Common myeloid progenitor, CD34-positive (primary cell): ENCODE results near the gene CCDC136.

Experiments
- CTCF ChIA-PET: fragments of 350-600 bp; sonication (Branson Sonifier 250); formaldehyde crosslinking; loops from one replicate; lab custom pipeline; 2021; ENCODE audit warnings: antibody characterized with exemption; lab: Charles Lee
- POLR2A ChIA-PET: fragments of 350-600 bp; sonication (Branson Sonifier 250); formaldehyde crosslinking; loops from one replicate; lab custom pipeline; 2021; ENCODE audit warnings: antibody characterized with exemption; lab: Charles Lee
- DNase-seq, 3 donors: peaks; one replicate each; pipeline versions ENCODE4 v3.0.0 to v3.0.0-alpha.2; 2013
- H3K27ac ChIP-seq, 2 experiments: 1 replicate in 1 of 2; 2 replicates in 1 of 2; pipeline ENCODE4 v1.7.0; 2013; ENCODE audit warnings: inconsistent platforms in 2 of 2, low read length in 2 of 2, mild to moderate bottlenecking in 2 of 2, low read depth in 1 of 2, moderate library complexity in 1 of 2; ENCODE audit not compliant: severe bottlenecking in 2 of 2, insufficient read depth in 1 of 2, poor library complexity in 1 of 2
- H3K27me3 ChIP-seq, 5 experiments: replicated peaks in 2 of 5; 1 replicate in 3 of 5; 2 replicates in 2 of 5; pipeline versions ENCODE4 v1.6.1 to v1.7.0; 2013; ENCODE audit warnings: low read length in 4 of 5, mild to moderate bottlenecking in 2 of 5, moderate library complexity in 2 of 5, inconsistent platforms in 1 of 5; ENCODE audit not compliant: insufficient read depth in 5 of 5, control insufficient read depth in 4 of 5
- H3K36me3 ChIP-seq, 4 experiments: 1 replicate in 2 of 4; 2 replicates in 2 of 4; pipeline versions ENCODE4 v1.6.1 to v1.7.0; 2013; ENCODE audit warnings: low read length in 3 of 4, control low read depth in 1 of 4, mild to moderate bottlenecking in 1 of 4; ENCODE audit not compliant: control insufficient read depth in 4 of 4, insufficient read depth in 4 of 4
- H3K4me1 ChIP-seq, 4 experiments: 1 replicate in 3 of 4; 2 replicates in 1 of 4; pipeline versions ENCODE4 v1.6.1 to v1.7.1; 2013; ENCODE audit warnings: low read length in 3 of 4, mild to moderate bottlenecking in 3 of 4, control low read depth in 1 of 4, inconsistent platforms in 1 of 4, moderate library complexity in 1 of 4; ENCODE audit not compliant: control insufficient read depth in 4 of 4, insufficient read depth in 4 of 4; ENCODE audit errors: control extremely low read depth in 1 of 4
- H3K4me3 ChIP-seq, 7 experiments: 1 replicate in 4 of 7; 2 replicates in 3 of 7; pipeline versions ENCODE4 v1.5.1 to v1.7.0; 2013; ENCODE audit warnings: mild to moderate bottlenecking in 7 of 7, low read length in 6 of 7, moderate library complexity in 6 of 7, inconsistent platforms in 2 of 7, low read depth in 2 of 7, control low read depth in 1 of 7; ENCODE audit not compliant: insufficient read depth in 4 of 7, control insufficient read depth in 1 of 7; ENCODE audit errors: extremely low read depth in 1 of 7
- H3K9me3 ChIP-seq, 5 experiments: 1 replicate in 4 of 5; 2 replicates in 1 of 5; pipeline versions ENCODE4 v1.6.1 to v1.7.1; 2013; ENCODE audit warnings: low read length in 4 of 5, mild to moderate bottlenecking in 2 of 5, inconsistent platforms in 1 of 5, low read depth in 1 of 5, moderate library complexity in 1 of 5; ENCODE audit not compliant: control insufficient read depth in 4 of 5, insufficient read depth in 2 of 5; ENCODE audit errors: control extremely low read depth in 1 of 5
- WGBS: methylation state at CpG from one replicate; pipeline ENCODE4 v1.1.5; 2013; ENCODE audit not compliant: insufficient coverage; 5-methylcytosine and 5-hydroxymethylcytosine counted together

The CCDC136 gene

GRCh38 chr7:128840326-128841170 lies 48.8 kb downstream of the CCDC136 start:
- H3K4me1 ChIP-seq = peaks cover 0 to 6% (median 2%) of the 10 kb centered on the region in 4 experiments
- H3K27me3 ChIP-seq = no peaks in the 10 kb centered on the region
- H3K36me3 ChIP-seq = no peaks in the 10 kb centered on the region
- CTCF ChIA-PET = interaction anchor here (1.0 to 8.1 kb wide), 7 partner anchors 8 to 46 kb away, joined by 3 to 83 read pairs (median 4); no protein-coding TSS in a partner anchor
- no peak overlapping the region for H3K27ac ChIP-seq
- H3K4me3 ChIP-seq = no peak overlapping the region
- WGBS = 97% methylated on average over 20 of the region's 23 CpGs
- no peaks in the 10 kb centered on the region for H3K9me3 ChIP-seq
- POLR2A ChIA-PET = no interaction called here
- DNase-seq = no peak

- H3K4me1 ChIP-seq = peaks cover 0 to 6% (median 2%) of the 10 kb centered on the region in 4 experiments
- 94% methylated on average over 14 of the region's 17 CpGs for WGBS
- DNase-seq = no peak
- no peaks in the 10 kb centered on the region for H3K36me3 ChIP-seq
- H3K27me3 ChIP-seq = no peaks in the 10 kb centered on the region
- no peak overlapping the region for H3K4me3 ChIP-seq
- ChIA-PET CTCF (interaction anchor here (0.9 to 8.1 kb wide), 10 partner anchors 9 to 363 kb away, joined by 3 to 83 read pairs (median 3); no protein-coding TSS in a partner anchor), POLR2A (no interaction called here)
- no peak overlapping the region for H3K27ac ChIP-seq
- no peaks in the 10 kb centered on the region for H3K9me3 ChIP-seq
These were observed 49.5 kb downstream of the CCDC136 start for GRCh38 chr7:128841171-128841690.

GRCh38 chr7:128841921-128842673 lies 50.3 kb downstream of the CCDC136 start:
- H3K27me3 ChIP-seq = no peaks in the 10 kb centered on the region
- ChIA-PET CTCF (interaction anchor here (0.7 to 8.1 kb wide), 16 partner anchors 9 to 389 kb away, joined by 3 to 83 read pairs (median 4); no protein-coding TSS in a partner anchor), POLR2A (interaction anchor here (0.5 to 1.0 kb wide), 2 partner anchors 9 to 11 kb away, joined by 3 read pairs; no protein-coding TSS in a partner anchor)
- H3K36me3 ChIP-seq = no peaks in the 10 kb centered on the region
- peak overlapping the region in 2 of 7 experiments; percentile 26 to 75 for H3K4me3 ChIP-seq
- DNase-seq = peak; percentile 56 to 70 (median 66)
- 57% methylated on average over 24 of the region's 35 CpGs for WGBS
- no peaks in the 10 kb centered on the region for H3K9me3 ChIP-seq
- H3K27ac ChIP-seq = no peak overlapping the region
- H3K4me1 ChIP-seq = peaks cover 0 to 6% (median 2%) of the 10 kb centered on the region in 4 experiments

- no peaks in the 10 kb centered on the region for H3K27me3 ChIP-seq
- no peak for DNase-seq
- no peaks in the 10 kb centered on the region for H3K36me3 ChIP-seq
- ChIA-PET CTCF (interaction anchor here (0.7 to 8.1 kb wide), 14 partner anchors 8 to 390 kb away, joined by 3 to 83 read pairs (median 4); partner anchors contain the start of gene ATP6V1F), POLR2A (interaction anchor here (1.0 kb wide), 1 partner anchor 10 kb away, joined by 3 read pairs; no protein-coding TSS in a partner anchor)
- H3K9me3 ChIP-seq = no peaks in the 10 kb centered on the region
- H3K4me3 ChIP-seq = peak overlapping the region in 1 of 7 experiments; percentile 75
- H3K4me1 ChIP-seq = peaks cover 0 to 6% (median 2%) of the 10 kb centered on the region in 4 experiments
- 96% methylated on average over 38 of the region's 38 CpGs for WGBS
- H3K27ac ChIP-seq = no peak overlapping the region
These were observed 51.2 kb downstream of the CCDC136 start for GRCh38 chr7:128842674-128843641.

- no peak overlapping the region for H3K27ac ChIP-seq
- no peaks in the 10 kb centered on the region for H3K36me3 ChIP-seq
- H3K4me3 ChIP-seq = no peak overlapping the region
- ChIA-PET POLR2A (no interaction called here), CTCF (interaction anchor here (0.9 to 8.1 kb wide), 5 partner anchors 12 to 37 kb away, joined by 3 to 83 read pairs (median 8); partner anchors contain the start of gene ATP6V1F)
- no peaks in the 10 kb centered on the region for H3K27me3 ChIP-seq
- H3K9me3 ChIP-seq = no peaks in the 10 kb centered on the region
- peaks cover 0 to 6% (median 2%) of the 10 kb centered on the region in 4 experiments for H3K4me1 ChIP-seq
- DNase-seq = no peak
- 97% methylated on average over 16 of the region's 17 CpGs for WGBS
These were observed 52.3 kb downstream of the CCDC136 start for GRCh38 chr7:128843938-128844621.
